IPS DF 6.9 (cell line): ENCODE results near the gene CSF3R.

Experiments
- DNase-seq: peaks from one replicate; pipeline ENCODE4 v3.0.0-alpha.2; 2013; ENCODE audit warnings: low read depth, low spot score
- H3K27ac ChIP-seq: one replicate; pipeline ENCODE4 v1.5.1; 2013; ENCODE audit warnings: low read length, control low read depth
- H3K27me3 ChIP-seq: 2 replicates; pipeline ENCODE4 v1.6.1; 2013; ENCODE audit warnings: mild to moderate bottlenecking, low read length; ENCODE audit not compliant: control insufficient read depth, insufficient read depth
- H3K36me3 ChIP-seq: 2 replicates; pipeline ENCODE4 v1.6.1; 2013; ENCODE audit warnings: low read length; ENCODE audit not compliant: control insufficient read depth, insufficient read depth
- H3K4me1 ChIP-seq: 2 replicates; pipeline ENCODE4 v1.6.1; 2013; ENCODE audit warnings: low read length; ENCODE audit not compliant: control insufficient read depth, insufficient read depth
- H3K4me3 ChIP-seq: 2 replicates; pipeline ENCODE4 v1.5.1; 2013; ENCODE audit warnings: mild to moderate bottlenecking, low read length
- H3K9me3 ChIP-seq: 2 replicates; pipeline ENCODE4 v1.6.1; 2013; ENCODE audit warnings: low read length, inconsistent platforms; ENCODE audit not compliant: control insufficient read depth, insufficient read depth
- WGBS: extraction: QIAGEN DNeasy Blood & Tissue Kit; methylation state at CpG from one replicate; pipeline ENCODE4 v1.1.7; 2013; ENCODE audit warnings: mixed read lengths, missing lambda C conversion rate; ENCODE audit not compliant: insufficient read length, insufficient coverage; 5-methylcytosine and 5-hydroxymethylcytosine counted together

The CSF3R gene

DNA sequence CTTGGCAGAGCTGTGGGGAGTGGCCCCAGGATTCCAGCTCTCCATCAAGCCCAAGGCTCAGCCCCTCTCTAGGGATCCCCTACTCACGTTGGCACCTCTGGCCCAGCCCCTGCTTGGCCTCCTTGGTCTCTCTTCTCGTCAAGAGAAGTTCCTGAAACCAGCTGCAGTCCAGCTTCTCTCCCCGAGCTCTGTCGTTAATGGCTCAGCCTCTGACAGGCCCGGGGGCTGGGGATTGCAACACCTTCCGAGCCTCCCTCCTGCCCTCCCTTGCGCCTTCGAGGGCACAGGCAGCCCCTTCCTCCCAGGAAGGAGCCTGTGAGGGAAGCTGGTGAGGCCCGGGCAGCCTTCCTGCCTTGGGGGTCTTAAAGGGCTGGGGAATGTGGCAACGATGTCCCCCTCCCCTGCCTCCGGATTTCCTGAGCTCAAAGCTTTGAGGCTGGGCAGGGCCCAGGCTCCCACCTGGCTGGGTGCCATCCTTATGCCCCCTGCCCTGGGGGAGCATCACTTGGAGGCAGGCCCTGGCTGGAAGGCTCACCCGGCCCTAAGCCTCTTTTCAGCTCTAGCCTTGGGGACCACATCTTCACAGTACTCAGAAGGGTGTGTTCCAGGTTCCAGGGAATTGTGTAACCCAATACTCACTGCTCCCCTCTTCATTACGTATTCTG lies at the start of gene CSF3R:
TSS of gene CSF3R (minus strand) at position 190 of the 665 bp plus-strand sequence. CDS start 3,417 bp downstream, outside the sequence.
- no CpG with 5 or more reads among the region's 13 CpGs for WGBS
- no peak within 1 kb of the TSS for H3K4me3 ChIP-seq
- H3K4me1 ChIP-seq = no peaks in the 10 kb centered on the region
- no peak for DNase-seq
- H3K27ac ChIP-seq = no peak within 1 kb of the TSS
- no peaks in the 10 kb centered on the region for H3K9me3 ChIP-seq
- no peaks in the 10 kb centered on the region for H3K27me3 ChIP-seq
- H3K36me3 ChIP-seq = no peaks in the 10 kb centered on the region

DNA sequence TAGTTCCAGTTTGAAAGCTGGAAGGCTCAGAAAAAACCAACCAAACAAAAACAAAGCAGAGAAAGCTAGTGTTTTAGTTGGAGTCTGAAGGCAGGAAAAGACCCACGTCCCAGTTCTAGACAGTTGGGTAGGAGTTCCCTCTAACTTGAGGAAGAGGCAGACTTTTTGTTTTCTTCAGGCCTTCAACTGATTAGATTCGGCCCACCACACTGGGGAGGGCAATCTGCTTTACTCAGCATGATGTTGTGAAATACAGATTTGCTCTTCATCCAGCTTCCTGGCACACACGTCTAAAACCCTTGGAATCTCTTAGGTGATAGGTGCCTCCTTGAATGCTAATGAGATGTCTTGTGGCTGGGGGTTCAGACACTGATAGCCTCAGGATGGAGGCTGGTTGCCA lies 49.1 kb upstream of the CSF3R start:
- Histone ChIP-seq H3K36me3 (no peaks in the 10 kb centered on the region), H3K27ac (no peak overlapping the region), H3K4me1 (no peaks in the 10 kb centered on the region), H3K4me3 (no peak overlapping the region), H3K9me3 (no peaks in the 10 kb centered on the region), H3K27me3 (no peaks in the 10 kb centered on the region)
- WGBS = no CpG with 5 or more reads among the region's 3 CpGs
- DNase-seq = no peak

DNA sequence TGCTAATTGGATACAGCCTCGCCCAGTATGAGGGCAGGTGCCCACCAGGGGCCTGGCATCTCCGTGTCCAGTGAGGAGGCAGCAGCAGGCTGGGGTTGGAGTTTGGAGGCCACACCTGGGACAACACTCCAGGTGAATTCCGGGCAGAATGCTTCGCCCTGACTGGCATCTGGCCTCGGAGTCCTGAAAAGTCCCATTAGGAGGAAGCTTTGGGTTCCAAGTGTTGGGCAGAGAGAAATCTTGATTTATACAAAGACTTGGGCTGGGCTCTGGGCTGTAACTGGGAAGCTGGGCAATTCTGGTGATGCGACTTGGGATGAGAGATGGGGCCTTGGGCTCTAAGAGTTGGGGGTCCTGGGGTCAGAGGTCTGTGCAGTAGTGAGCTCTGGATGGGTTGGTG lies 48.1 kb upstream of the CSF3R start:
- Histone ChIP-seq H3K27me3 (no peaks in the 10 kb centered on the region), H3K4me1 (no peaks in the 10 kb centered on the region)
- no CpG with 5 or more reads among the region's 6 CpGs for WGBS

DNA sequence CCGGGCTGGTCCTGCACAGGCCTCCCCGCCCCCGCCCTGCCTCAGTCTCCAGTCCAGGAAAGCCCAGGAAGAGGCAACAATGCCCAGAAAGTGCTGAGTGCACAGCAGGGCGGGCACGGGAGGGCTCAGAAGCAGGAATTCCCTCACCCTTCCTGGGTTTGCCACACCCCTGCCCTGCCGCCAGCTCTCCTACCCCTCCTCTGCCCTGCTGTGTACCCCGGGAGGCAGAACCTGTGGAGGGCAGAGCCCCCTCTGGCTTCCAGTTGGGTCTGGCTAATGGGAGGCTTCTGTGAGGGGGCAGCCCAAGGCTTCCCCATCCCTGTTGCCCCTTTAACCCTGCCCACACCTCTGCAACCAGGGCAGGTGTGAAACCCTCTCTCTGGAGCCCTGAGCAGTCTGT lies 47.5 kb upstream of the CSF3R start:
- Histone ChIP-seq H3K4me1 (no peaks in the 10 kb centered on the region), H3K27me3 (no peaks in the 10 kb centered on the region), H3K4me3 (no peak overlapping the region), H3K36me3 (no peaks in the 10 kb centered on the region), H3K9me3 (no peaks in the 10 kb centered on the region), H3K27ac (no peak overlapping the region)
- DNase-seq = no peak
- WGBS = no CpG with 5 or more reads among the region's 7 CpGs

More for the DNA sequence above, 48.1 kb upstream of the CSF3R start:
- no peak for DNase-seq
- H3K36me3 ChIP-seq = no peaks in the 10 kb centered on the region
- H3K4me3 ChIP-seq = no peak overlapping the region
- no peak overlapping the region for H3K27ac ChIP-seq
- H3K9me3 ChIP-seq = no peaks in the 10 kb centered on the region

DNA sequence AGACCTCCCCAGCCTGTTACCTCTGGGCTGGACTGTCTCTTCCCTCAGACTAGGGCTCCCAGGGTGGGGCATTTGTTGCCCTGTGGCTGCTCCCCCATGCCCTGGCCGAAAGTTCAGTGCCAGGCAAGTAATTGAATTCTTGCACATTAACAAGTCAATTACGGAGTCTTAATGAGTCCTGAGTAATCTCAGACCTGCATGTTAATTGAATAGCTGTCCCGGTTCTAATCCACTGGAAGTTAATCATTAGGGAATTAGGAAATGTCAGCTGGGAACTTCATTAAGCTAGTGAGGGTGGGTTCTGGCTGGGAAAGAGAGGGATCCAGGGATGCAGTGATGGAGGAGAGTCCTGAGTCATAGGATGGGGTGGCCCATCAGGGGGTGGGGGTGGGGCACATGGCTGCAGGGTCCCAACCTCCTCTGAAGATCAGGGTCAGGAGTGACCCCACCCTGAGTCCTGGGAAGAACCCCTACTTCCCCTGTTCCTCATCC lies 47.1 kb upstream of the CSF3R start:
- no peak for DNase-seq
- Histone ChIP-seq H3K27me3 (no peaks in the 10 kb centered on the region), H3K9me3 (no peaks in the 10 kb centered on the region), H3K27ac (no peak overlapping the region), H3K4me1 (no peaks in the 10 kb centered on the region), H3K4me3 (no peak overlapping the region), H3K36me3 (no peaks in the 10 kb centered on the region)
- no CpG with 5 or more reads among the region's 3 CpGs for WGBS

DNA sequence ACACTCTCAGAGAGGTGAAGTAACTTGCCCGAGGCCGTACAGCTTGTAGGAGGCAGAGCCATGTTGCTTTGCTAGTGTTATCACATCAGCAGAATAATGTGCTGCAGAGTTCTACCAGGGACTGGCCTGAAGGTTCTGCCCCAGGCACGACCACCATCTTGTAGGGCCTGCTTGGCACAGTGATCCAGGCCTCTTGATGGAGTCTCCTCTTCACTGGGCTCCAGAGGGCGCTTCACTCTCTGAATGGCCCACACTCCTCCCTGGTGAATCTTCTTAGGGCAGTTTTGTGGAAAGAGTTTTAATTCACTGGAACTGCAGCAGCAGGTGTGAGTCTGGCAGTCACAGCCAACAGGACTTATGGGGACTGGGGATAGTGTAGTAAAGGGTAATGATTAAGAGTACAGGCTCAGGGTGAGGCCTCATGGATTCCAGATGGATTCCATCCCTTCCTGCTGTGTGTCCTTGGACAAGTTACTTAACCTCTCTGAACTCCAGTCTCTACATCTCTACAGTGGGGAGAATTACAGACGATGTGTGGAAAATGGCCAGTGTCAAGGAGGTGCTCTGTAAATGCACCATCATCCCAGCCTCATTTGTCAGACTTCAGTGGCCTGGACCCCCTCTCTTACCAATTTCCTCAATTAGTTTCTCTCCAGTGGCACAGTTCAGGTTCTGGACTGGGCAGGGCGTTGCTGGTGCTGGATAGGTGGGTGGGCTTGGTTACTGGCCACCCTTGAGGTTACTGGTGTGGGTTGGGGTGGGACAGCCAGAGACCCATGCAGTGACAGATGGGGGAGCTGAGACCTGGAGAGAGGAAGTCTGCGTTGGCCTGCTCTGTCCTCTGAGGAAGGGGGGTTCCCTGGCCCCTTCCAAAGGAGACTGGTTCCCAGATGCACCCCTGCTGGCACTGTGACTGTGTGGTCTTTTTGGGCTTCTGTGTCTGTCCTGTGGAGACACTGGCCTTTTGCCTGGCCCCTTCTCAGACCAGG lies 45.9 kb upstream of the CSF3R start:
- Histone ChIP-seq H3K9me3 (no peaks in the 10 kb centered on the region), H3K36me3 (no peaks in the 10 kb centered on the region), H3K27ac (no peak overlapping the region), H3K4me3 (no peak overlapping the region), H3K4me1 (no peaks in the 10 kb centered on the region), H3K27me3 (no peaks in the 10 kb centered on the region)
- WGBS = no CpG with 5 or more reads among the region's 7 CpGs
- no peak for DNase-seq

DNA sequence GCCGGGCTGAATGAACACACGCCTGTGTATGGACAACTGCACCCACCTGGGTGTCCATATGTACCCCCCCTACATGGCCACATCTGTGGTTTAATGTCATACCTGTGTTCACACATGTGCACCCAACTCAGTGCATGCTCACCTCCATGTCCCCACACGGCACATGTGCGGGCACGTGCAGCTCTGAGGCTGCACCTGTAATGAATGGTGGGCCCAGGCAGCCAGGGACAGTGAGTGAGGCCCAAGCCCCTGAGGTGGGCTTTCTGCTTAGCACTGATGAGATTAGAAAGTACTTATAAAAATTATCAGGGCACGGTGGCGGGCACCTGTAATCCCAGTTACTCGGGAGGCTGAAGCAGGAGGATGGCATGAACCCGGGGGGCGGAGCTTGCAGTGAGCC lies 42.5 kb upstream of the CSF3R start:
- WGBS = no CpG with 5 or more reads among the region's 10 CpGs
- H3K9me3 ChIP-seq = no peaks in the 10 kb centered on the region
- no peak for DNase-seq

DNA sequence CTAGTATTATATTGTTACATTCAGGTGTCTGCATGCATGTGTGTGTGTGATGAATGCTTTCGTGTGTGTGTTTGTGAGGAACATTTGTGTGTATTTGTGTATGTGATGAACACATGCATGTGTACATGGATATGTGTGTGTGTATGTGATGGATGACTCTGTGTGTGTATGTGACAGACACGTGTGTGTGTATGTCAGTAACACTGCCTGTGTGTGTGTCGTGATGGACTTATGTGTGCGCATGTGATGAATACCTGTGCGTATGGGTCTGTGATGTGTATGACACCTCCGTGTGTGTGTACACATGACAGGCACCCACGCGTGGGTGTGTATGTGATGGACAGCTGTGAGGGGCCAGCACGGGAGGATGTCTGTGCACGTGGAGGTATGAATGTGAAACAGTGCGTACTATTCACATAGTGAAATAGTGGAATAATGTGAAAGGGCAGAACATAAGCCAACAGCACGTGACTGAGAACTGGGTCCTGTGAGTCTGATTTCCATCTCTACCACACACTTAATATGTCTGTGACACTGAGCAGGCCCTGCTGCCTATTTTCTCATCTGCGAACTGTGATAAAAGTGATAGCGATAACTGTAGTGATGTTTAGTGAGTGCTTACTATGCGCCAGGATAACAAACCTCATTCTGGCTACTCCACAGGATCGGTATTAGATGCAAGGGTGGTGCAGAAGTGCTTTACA lies 41.8 kb upstream of the CSF3R start:
- H3K4me3 ChIP-seq = no peak overlapping the region
- H3K36me3 ChIP-seq = no peaks in the 10 kb centered on the region
- no peak for DNase-seq
- no peaks in the 10 kb centered on the region for H3K27me3 ChIP-seq
- no peaks in the 10 kb centered on the region for H3K9me3 ChIP-seq
- H3K4me1 ChIP-seq = no peaks in the 10 kb centered on the region
- H3K27ac ChIP-seq = no peak overlapping the region
- WGBS = no CpG with 5 or more reads among the region's 16 CpGs

More for the DNA sequence above, 42.5 kb upstream of the CSF3R start:
- H3K4me3 ChIP-seq = no peak overlapping the region
- no peak overlapping the region for H3K27ac ChIP-seq
- H3K36me3 ChIP-seq = no peaks in the 10 kb centered on the region
- no peaks in the 10 kb centered on the region for H3K4me1 ChIP-seq
- no peaks in the 10 kb centered on the region for H3K27me3 ChIP-seq

DNA sequence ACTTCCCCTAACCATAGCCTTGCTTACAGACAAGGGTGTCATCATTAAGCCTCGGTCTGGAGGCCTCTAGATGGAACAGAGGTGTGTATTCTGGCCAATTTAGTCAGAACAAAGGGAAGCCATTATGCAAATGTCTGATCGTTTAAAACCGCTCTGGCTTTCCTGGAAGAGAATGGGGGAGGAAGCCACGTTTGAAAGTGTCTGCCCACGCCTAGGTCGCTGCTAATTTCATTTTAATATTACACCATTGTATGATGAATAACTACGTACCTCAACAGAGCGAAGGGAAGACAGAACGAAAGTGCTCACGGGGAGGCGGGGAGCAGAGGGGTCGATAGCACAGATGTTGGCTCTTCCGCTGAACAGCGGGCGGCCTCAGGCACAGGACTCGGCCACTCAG lies 41.1 kb upstream of the CSF3R start:
- WGBS = no CpG with 5 or more reads among the region's 16 CpGs
- Histone ChIP-seq H3K9me3 (no peaks in the 10 kb centered on the region), H3K36me3 (no peaks in the 10 kb centered on the region), H3K4me1 (no peaks in the 10 kb centered on the region), H3K27ac (no peak overlapping the region), H3K27me3 (no peaks in the 10 kb centered on the region), H3K4me3 (no peak overlapping the region)
- DNase-seq = no peak

DNA sequence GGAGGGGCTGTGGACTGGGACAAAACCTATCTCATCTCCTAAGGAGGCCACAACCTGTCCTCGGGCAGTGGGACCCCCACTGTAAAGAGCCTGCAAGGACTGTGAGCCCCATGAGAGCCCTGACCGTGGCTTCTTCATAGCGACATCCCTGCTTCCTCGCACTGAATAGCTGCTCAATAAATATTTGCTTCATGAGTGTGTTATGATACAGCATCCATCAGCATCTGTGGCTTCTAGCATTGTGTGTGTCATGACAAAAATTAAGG lies 40.5 kb upstream of the CSF3R start:
- no peak for DNase-seq
- Histone ChIP-seq H3K27me3 (no peaks in the 10 kb centered on the region), H3K4me3 (no peak overlapping the region), H3K36me3 (no peaks in the 10 kb centered on the region), H3K4me1 (no peaks in the 10 kb centered on the region), H3K27ac (no peak overlapping the region), H3K9me3 (no peaks in the 10 kb centered on the region)
- no CpG with 5 or more reads among the region's 4 CpGs for WGBS
